PC-3 (cell line): Measurements from ENCODE around the gene CP.

Source experiments
- EZH2phosphoT487 ChIP-seq: fragments of 300-600 bp; sonication (generic); IDR thresholded peaks from 2 replicates; pipeline ENCODE4 v1.6.1; 2018; ENCODE audit warnings: mild to moderate bottlenecking, antibody characterized with exemption, low read length, borderline replicate concordance
- TF ChIP-seq, protein P1 (sequence below): fragments of 300-600 bp; sonication (generic); conservative IDR thresholded peaks from 2 replicates; pipeline ENCODE4 v1.5.1; 2017; ENCODE audit warnings: antibody characterized with exemption, low read depth, mild to moderate bottlenecking, low read length

DNA sequence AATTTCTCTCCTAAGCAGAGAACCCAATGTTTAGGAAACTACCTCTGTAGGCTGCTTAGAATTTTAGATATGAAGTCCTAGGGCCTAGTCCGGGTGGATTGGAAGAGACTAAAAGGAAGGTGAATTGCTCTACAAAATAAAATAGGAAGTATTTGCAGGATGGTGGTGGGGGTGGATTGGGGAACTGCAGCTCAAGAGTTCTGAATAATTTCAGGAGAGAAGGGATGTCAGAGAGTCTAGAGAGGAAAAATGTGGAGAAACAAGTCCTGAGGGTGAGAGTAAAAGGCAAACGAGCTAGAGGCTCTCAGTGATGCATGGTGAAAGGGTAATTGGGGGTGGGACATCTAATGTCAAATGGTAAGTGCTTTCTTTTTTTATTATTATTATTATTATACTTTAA lies 10.2 kb upstream of the CP start:
- TF ChIP-seq, protein P1, sequence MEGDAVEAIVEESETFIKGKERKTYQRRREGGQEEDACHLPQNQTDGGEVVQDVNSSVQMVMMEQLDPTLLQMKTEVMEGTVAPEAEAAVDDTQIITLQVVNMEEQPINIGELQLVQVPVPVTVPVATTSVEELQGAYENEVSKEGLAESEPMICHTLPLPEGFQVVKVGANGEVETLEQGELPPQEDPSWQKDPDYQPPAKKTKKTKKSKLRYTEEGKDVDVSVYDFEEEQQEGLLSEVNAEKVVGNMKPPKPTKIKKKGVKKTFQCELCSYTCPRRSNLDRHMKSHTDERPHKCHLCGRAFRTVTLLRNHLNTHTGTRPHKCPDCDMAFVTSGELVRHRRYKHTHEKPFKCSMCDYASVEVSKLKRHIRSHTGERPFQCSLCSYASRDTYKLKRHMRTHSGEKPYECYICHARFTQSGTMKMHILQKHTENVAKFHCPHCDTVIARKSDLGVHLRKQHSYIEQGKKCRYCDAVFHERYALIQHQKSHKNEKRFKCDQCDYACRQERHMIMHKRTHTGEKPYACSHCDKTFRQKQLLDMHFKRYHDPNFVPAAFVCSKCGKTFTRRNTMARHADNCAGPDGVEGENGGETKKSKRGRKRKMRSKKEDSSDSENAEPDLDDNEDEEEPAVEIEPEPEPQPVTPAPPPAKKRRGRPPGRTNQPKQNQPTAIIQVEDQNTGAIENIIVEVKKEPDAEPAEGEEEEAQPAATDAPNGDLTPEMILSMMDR: no peak
- no peak for TF ChIP-seq EZH2phosphoT487
